ENCODE results near the gene NCAPH2. TPM values are rescaled to one million over a fixed set of nuclear protein-coding genes. Genes with fewer than 3 reads are reported as not detected.
"Not testable (repeated sequence)": the region's sequence is repeated elsewhere in the genome, so short reads cannot be mapped to it uniquely, and the experiment has no call there.

The NCAPH2 gene
- total RNA-seq, 1 donor: 27.5 TPM

- Histone ChIP-seq H3K27ac (ENCODE audit: low read depth, low read length) (no peak overlapping the region), H2AFZ (ENCODE audit: low read length) (no peak overlapping the region), H3K36me3 (ENCODE audit: insufficient read depth, low read length) (no peaks in the 10 kb centered on the region), H3K4me2 (ENCODE audit: insufficient read depth, low read length) (no peak overlapping the region), H3K4me3 (ENCODE audit: insufficient read depth, low read length) (no peak overlapping the region), H3K9me3 (ENCODE audit: low read depth, low read length) (no peaks in the 10 kb centered on the region), H4K20me1 (ENCODE audit: insufficient read depth, low read length) (no peaks in the 10 kb centered on the region), H3K79me2 (ENCODE audit: insufficient read depth, low read length) (no peaks in the 10 kb centered on the region), H3K27me3 (ENCODE audit: insufficient read depth, low read length) (no peaks in the 10 kb centered on the region), H3K4me1 (ENCODE audit: insufficient read depth, low read length) (peaks cover 34% of the 10 kb centered on the region)
- DNase-seq (ENCODE audit: insufficient read length, low spot score, missing footprints): no peak
- TF ChIP-seq CTCF (IDR thresholded peaks at IDR 0.05; ENCODE audit: extremely low read depth, low read depth, low read length): no peak
These were observed 27.1 kb downstream of the NCAPH2 start for GRCh38 chr22:50535113-50535512.

GRCh38 chr22:50536226-50536625 is 28.2 kb downstream of the NCAPH2 start:
- Histone ChIP-seq H3K36me3 (ENCODE audit: insufficient read depth, low read length) (no peaks in the 10 kb centered on the region), H3K4me2 (ENCODE audit: insufficient read depth, low read length) (no peak overlapping the region), H3K79me2 (ENCODE audit: insufficient read depth, low read length) (no peaks in the 10 kb centered on the region), H3K27ac (ENCODE audit: low read depth, low read length) (no peak overlapping the region), H4K20me1 (ENCODE audit: insufficient read depth, low read length) (no peaks in the 10 kb centered on the region), H3K9me3 (ENCODE audit: low read depth, low read length) (no peaks in the 10 kb centered on the region), H3K4me1 (ENCODE audit: insufficient read depth, low read length) (peaks cover 28% of the 10 kb centered on the region), H2AFZ (ENCODE audit: low read length) (no peak overlapping the region), H3K27me3 (ENCODE audit: insufficient read depth, low read length) (no peaks in the 10 kb centered on the region), H3K4me3 (ENCODE audit: insufficient read depth, low read length) (no peak overlapping the region)
- no peak for TF ChIP-seq CTCF (IDR thresholded peaks at IDR 0.05; ENCODE audit: extremely low read depth, low read depth, low read length)
- peak; percentile 13 for DNase-seq (ENCODE audit: insufficient read length, low spot score, missing footprints)

- H3K4me3 ChIP-seq (ENCODE audit: insufficient read depth, low read length): no peak overlapping the region
- H3K4me1 ChIP-seq (ENCODE audit: insufficient read depth, low read length): peaks cover 27% of the 10 kb centered on the region
- H2AFZ ChIP-seq (ENCODE audit: low read length): no peak overlapping the region
- H3K27me3 ChIP-seq (ENCODE audit: insufficient read depth, low read length): no peaks in the 10 kb centered on the region
- H3K4me2 ChIP-seq (ENCODE audit: insufficient read depth, low read length): no peak overlapping the region
- H3K27ac ChIP-seq (ENCODE audit: low read depth, low read length): no peak overlapping the region
- no peak for TF ChIP-seq CTCF (IDR thresholded peaks at IDR 0.05; ENCODE audit: extremely low read depth, low read depth, low read length)
- no peaks in the 10 kb centered on the region for H3K79me2 ChIP-seq (ENCODE audit: insufficient read depth, low read length)
- H4K20me1 ChIP-seq (ENCODE audit: insufficient read depth, low read length): no peaks in the 10 kb centered on the region
- no peaks in the 10 kb centered on the region for H3K36me3 ChIP-seq (ENCODE audit: insufficient read depth, low read length)
- DNase-seq (ENCODE audit: insufficient read length, low spot score, missing footprints): peak; percentile 42
- no peaks in the 10 kb centered on the region for H3K9me3 ChIP-seq (ENCODE audit: low read depth, low read length)
These were observed 29.7 kb downstream of the NCAPH2 start for GRCh38 chr22:50537765-50538164.

- Histone ChIP-seq H3K4me2 (ENCODE audit: insufficient read depth, low read length) (no peak overlapping the region), H3K27ac (ENCODE audit: low read depth, low read length) (peak overlapping the region; percentile 96), H3K79me2 (ENCODE audit: insufficient read depth, low read length) (no peaks in the 10 kb centered on the region), H3K36me3 (ENCODE audit: insufficient read depth, low read length) (no peaks in the 10 kb centered on the region), H2AFZ (ENCODE audit: low read length) (no peak overlapping the region), H3K9me3 (ENCODE audit: low read depth, low read length) (no peaks in the 10 kb centered on the region), H3K27me3 (ENCODE audit: insufficient read depth, low read length) (peaks cover 10% of the 10 kb centered on the region), H3K4me3 (ENCODE audit: insufficient read depth, low read length) (no peak overlapping the region), H3K4me1 (ENCODE audit: insufficient read depth, low read length) (peaks cover 23% of the 10 kb centered on the region), H4K20me1 (ENCODE audit: insufficient read depth, low read length) (no peaks in the 10 kb centered on the region)
- DNase-seq (ENCODE audit: insufficient read length, low spot score, missing footprints): no peak
- TF ChIP-seq CTCF (IDR thresholded peaks at IDR 0.05; ENCODE audit: extremely low read depth, low read depth, low read length): no peak
These were observed 32.4 kb downstream of the NCAPH2 start for GRCh38 chr22:50540381-50540780.

- H3K4me2 ChIP-seq (ENCODE audit: insufficient read depth, low read length); H4K20me1 ChIP-seq (ENCODE audit: insufficient read depth, low read length); H3K4me3 ChIP-seq (ENCODE audit: insufficient read depth, low read length); H3K36me3 ChIP-seq (ENCODE audit: insufficient read depth, low read length); H3K79me2 ChIP-seq (ENCODE audit: insufficient read depth, low read length); H2AFZ ChIP-seq (ENCODE audit: low read length); H3K9me3 ChIP-seq (ENCODE audit: low read depth, low read length): not testable (repeated sequence)
- peak overlapping the region; percentile 17 for H3K27ac ChIP-seq (ENCODE audit: low read depth, low read length)
- peak; percentile 94 for DNase-seq (ENCODE audit: insufficient read length, low spot score, missing footprints)
- peaks cover 23% of the 10 kb centered on the region for H3K4me1 ChIP-seq (ENCODE audit: insufficient read depth, low read length)
- peaks cover 22% of the 10 kb centered on the region for H3K27me3 ChIP-seq (ENCODE audit: insufficient read depth, low read length)
These were observed 33.6 kb downstream of the NCAPH2 start for GRCh38 chr22:50541667-50542026.
